Suppressor macrophage treated with lipopolysaccharide for 4 hours (primary cell): ENCODE measurements around the gene DCAF10.
"Not testable (repeated sequence)": the region's sequence is repeated elsewhere in the genome, so short reads cannot be mapped to it uniquely, and the experiment has no call there.

Experiments used
- DNase-seq: peaks from one replicate; pipeline ENCODE4 v3.0.0-alpha.2; 2020

The DCAF10 gene

GRCh38 chr9:37792122-37792521 is 8.5 kb upstream of the DCAF10 start:
- DNase-seq, result no peak

GRCh38 chr9:37796232-37796631 is 4.4 kb upstream of the DCAF10 start:
- DNase-seq, result no peak

- DNase-seq, result no peak
Observed at GRCh38 chr9:37798677-37799076, 1.9 kb upstream of the DCAF10 start.

- DNase-seq, result peak; percentile 48
Observed at GRCh38 chr9:37801287-37801850, 772 bp downstream of the DCAF10 start.

- no peak for DNase-seq
Observed at GRCh38 chr9:37801959-37802711, 1.5 kb downstream of the DCAF10 start.

GRCh38 chr9:37806271-37806670 is 5.7 kb downstream of the DCAF10 start:
- DNase-seq, result no peak

GRCh38 chr9:37809676-37810075 is 9.1 kb downstream of the DCAF10 start:
- not testable (repeated sequence) for DNase-seq

- no peak for DNase-seq
Observed at GRCh38 chr9:37811906-37812476, 11.4 kb downstream of the DCAF10 start.

GRCh38 chr9:37812773-37813379 is 12.3 kb downstream of the DCAF10 start:
- no peak for DNase-seq

GRCh38 chr9:37818849-37819248 is 18.3 kb downstream of the DCAF10 start:
- no peak for DNase-seq

GRCh38 chr9:37820142-37820541 is 19.5 kb downstream of the DCAF10 start:
- no peak for DNase-seq

GRCh38 chr9:37825174-37825573 is 24.6 kb downstream of the DCAF10 start:
- DNase-seq, result not testable (repeated sequence)

- no peak for DNase-seq
Observed at GRCh38 chr9:37827483-37828165, 27.0 kb downstream of the DCAF10 start.

GRCh38 chr9:37835821-37836220 is 35.2 kb downstream of the DCAF10 start:
- no peak for DNase-seq

GRCh38 chr9:37836386-37836785 is 35.8 kb downstream of the DCAF10 start:
- DNase-seq, result no peak

- no peak for DNase-seq
Observed at GRCh38 chr9:37839496-37840461, 39.2 kb downstream of the DCAF10 start.

- peak; percentile 50 for DNase-seq
Observed at GRCh38 chr9:37840560-37841194, 40.1 kb downstream of the DCAF10 start.

- no peak for DNase-seq
Observed at GRCh38 chr9:37852222-37852621, 51.6 kb downstream of the DCAF10 start.

- DNase-seq, result no peak
Observed at GRCh38 chr9:37856551-37856950, 56.0 kb downstream of the DCAF10 start.

GRCh38 chr9:37859043-37859442 is 58.4 kb downstream of the DCAF10 start:
- DNase-seq, result peak; percentile 3

GRCh38 chr9:37862530-37862929 is 61.9 kb downstream of the DCAF10 start:
- no peak for DNase-seq
